Raji (cell line): ENCODE data around the gene FHIT.

Experiments
- POLR2A ChIP-seq: IDR thresholded peaks from 2 replicates; pipeline ENCODE4 v1.6.1; 2011; ENCODE audit warnings: low read depth, low read length, control low read depth; ENCODE audit not compliant: insufficient read depth

Gene FHIT

DNA sequence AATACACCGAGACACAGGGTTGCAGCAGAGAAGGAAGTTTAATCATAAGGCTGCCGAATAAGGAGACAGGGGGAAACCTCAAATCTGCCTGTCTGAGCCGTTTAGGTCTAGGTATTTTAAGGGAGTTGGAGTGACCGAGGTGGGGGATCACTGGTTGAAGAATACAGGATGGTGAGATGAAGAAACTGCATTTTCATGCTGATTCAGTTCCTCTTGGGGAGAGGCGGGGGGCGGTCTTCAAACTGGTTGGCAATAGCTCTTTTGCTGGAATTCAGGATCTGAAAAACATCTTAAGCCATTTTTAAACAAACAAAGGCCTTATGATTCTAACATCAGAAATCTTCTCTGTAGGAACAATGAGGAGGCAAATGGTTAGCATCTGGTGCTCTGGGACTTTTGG, 1502.0 kb downstream of the FHIT start:
- TF ChIP-seq POLR2A: no peak

DNA sequence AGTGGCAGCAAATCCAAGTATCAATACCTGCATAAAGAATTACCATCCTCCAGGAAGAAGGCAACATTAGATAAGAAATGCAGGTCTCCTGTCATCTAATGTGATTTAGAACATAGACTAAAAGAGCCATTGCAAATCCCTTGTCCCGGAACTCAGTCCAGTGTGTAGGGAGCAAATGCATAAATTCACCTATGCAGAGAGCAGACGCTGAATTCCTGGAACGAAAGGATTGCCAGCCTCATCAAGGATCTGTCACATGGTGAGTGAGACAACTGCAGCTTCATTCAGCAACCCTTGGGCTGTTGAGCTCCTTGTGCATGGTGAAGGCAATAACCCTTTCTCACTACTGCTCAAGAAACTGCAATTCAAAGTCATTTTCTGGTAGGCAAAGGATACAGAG, 1504.7 kb downstream of the FHIT start:
- TF ChIP-seq POLR2A: no peak

DNA sequence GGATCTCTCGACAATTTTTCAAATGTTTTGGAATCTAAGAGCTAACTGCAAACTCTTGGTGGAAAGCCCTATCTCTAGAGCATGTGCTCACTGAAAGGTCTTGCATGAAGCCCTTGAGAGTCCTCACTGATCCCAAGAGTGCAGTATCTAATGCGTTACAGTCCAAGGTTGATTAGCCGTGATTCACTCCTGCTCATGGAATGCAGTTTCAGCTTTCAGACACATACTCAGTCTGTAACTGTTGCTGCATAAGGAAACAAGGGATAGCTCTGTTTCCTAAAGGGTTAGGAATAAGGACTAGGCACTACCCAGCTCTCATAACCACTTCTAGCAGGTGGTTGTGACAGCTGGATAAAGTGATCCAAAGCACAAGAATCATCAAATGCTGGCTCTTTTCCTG, 1514.0 kb downstream of the FHIT start:
- no peak for TF ChIP-seq POLR2A

DNA sequence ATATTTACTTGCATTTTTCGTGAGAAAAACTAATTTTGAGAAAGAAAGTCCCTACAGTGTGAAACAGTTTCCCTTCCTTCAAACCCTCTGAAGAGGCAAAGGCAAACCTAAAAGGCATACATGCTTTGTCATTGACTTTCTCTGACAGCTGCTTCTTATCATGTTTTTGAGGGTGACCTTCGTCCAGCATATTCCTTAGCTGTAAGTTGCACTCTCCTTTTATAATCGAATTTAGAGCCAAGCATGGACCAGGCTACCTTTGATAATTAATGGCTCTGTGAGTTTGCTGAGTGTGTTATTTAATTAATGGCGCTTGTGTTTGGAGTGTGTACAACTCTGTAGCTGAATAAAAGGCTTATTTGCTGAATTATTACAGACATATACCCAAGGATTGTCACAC, 1517.2 kb downstream of the FHIT start:
- TF ChIP-seq POLR2A: no peak

DNA sequence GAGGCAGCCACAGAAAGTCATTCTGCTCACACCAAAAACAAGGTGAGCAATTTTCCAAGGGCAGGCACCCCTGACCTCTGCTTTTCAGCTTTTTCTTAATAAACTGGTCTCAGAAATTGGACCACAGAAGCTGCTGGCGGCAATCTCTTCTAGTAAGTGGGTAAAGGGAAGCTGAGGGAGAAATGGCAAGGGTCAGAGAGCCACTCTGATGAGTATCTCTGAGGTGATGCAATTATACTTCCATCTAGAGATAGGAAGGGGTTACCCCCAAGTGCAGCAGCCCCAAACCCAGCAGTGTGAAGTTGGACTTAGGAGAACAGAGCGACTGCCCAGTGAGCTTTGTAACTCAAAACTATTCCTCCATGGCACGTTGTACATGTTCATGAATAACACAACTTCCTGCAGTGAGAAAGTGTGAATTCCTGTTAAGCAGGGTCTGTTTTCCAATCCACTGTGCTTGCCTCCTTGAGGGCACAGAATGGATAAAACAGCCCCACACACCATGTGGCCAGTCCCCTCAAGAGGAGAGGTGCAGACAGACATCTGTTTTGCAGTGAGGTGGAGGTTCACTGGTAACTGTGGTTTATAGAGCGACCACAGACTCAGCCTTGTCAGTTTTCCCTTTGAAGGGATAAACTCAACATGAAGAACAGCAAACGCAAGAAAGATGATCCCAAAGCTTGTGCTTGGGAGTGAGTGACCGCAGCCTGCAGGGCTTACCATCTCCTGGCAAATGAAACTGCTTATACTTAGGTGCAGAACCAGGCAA, 1518.0 kb downstream of the FHIT start:
- no peak for TF ChIP-seq POLR2A

GRCh38 chr3:59731943-59732342, 1519.3 kb downstream of the FHIT start:
- TF ChIP-seq POLR2A: no peak

- TF ChIP-seq POLR2A: no peak
Measured at GRCh38 chr3:59730591-59730990, 1520.7 kb downstream of the FHIT start.

DNA sequence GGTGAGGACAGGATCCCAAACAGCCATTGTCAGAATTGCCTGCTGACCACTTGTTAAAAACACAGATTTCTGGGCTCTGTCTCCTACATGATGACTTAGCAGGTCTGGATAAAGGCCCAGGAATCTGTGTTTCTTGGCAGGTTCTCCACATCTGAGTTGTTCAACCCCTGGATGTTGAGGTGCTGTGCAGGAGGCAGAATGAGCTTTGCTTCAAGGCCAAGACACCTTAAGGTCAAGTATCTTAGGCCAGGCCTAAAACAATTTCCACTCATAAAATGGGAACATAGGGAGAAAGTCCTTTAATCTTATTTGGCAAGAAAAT, 1522.7 kb downstream of the FHIT start:
- TF ChIP-seq POLR2A: no peak

GRCh38 chr3:59727902-59728586, 1523.2 kb downstream of the FHIT start:
- no peak for TF ChIP-seq POLR2A

DNA sequence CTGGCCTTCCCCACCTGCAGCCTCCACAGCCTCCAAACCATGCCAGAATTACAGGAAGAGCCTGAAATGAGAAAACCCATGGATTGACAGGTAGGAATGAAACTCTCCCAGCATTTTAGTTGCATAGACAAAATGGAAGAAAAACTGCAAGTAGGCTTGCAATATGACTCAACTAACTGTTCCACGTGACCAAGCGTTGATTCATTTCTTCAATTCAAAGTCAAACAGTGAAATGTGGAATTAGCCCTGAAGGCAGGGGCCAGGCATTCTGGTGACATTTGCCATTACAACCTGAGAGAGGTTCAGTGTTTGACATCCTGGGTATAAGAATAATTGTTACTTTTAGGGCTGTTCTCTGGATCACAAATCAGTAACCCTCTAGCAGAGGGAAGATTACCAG, 1525.0 kb downstream of the FHIT start:
- TF ChIP-seq POLR2A: no peak

DNA sequence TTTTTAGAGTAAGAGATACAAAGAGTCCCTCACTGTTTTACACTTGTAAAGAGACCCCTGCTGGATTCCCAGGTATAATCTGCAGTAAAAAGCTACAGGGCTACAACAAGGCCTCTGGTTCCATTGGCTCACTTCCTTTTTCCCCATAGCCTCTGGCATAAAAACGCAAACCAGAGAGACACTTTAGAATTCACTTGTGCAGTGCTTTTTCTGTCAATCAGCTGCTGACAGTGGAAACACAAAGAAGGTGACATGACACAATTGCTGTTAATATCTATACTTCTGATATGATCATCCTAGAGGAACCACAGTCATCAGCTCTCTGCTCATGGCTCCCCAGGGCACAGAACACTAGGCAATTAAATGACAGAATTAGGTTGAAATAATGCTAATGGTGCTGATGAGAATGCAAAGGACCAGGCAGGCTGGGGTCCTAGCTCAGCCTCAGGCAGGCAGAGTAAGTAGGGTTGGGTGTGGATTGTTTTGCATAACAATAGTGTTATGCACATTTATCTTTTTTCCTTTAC, 1533.5 kb downstream of the FHIT start:
- TF ChIP-seq POLR2A: no peak

GRCh38 chr3:59714066-59714465, 1537.2 kb downstream of the FHIT start:
- TF ChIP-seq POLR2A: no peak

DNA sequence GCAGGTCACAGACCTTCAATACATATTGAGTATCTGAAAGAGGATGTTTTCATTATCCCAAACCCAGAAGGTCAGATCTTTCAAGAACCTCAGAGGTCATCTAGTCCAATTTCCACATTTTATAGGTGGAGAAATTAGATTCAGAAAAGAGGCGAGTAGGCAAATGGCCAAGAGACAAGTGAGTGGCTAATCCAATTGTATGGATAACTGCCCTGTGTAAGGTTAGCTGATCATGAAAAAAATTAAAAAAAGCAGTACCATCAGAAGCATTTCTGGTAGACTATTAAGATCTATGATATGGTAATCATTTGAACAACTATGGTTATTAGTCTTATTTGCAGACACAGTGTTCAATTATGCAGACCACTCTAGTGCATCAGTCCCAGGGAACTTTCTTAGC, 1540.7 kb downstream of the FHIT start:
- no peak for TF ChIP-seq POLR2A

DNA sequence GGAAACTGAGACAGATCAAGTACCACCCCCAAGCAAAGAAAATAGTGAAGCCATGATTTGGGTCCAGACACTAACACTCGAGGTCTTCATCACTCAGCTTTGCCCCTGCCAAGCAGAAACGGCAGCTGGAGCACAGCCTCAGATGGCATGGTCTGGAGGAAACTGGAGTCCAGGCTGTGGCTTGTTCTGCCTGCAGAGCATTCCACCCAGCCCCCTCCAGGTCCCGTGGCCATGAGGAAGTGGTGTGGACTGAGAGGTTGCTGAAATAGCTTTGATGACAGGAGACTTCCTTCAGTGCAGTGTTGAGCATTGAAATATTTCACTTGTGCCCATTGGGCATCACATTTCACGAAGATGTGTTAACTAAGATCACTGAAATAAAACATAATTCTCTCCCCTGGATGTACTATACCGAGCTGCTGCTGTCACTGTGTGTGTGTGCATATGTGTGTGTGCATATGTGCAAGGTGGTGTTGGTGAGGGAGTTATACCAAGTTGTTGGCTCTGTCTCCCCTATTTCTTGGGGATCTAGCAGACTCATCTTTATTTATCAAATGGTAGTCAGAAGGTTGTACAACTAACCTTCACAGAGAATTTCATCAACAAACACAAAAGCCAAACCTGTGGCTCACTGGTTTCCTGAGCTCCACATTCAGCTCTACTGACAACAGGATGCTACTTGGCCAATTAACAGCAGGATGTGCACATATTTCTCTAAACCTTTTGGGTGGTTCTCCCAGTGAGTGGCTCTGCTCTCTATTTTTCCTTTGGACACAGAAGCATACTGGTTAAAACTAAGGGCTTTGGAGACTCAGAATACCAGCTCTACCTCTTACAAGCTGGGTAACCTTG, 1541.3 kb downstream of the FHIT start:
- TF ChIP-seq POLR2A: no peak

DNA sequence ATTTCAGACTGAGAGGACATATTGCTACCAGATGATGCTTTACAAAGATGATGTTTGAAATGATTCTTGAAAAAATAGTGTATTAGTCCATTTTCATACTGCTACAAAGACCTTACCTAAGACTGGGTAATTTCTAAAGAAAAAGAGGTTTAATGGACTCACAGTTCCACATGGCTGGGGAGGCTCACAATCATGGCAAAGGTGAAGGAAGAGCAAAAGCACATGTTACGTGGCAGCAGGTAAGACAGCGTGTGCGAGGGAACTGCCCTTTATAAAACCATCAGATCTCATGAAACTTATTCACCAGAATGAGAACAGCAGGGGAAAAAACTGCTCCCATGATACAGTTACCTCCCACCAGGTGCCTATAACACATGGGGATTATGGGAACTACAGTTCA, 1543.0 kb downstream of the FHIT start:
- TF ChIP-seq POLR2A: no peak

DNA sequence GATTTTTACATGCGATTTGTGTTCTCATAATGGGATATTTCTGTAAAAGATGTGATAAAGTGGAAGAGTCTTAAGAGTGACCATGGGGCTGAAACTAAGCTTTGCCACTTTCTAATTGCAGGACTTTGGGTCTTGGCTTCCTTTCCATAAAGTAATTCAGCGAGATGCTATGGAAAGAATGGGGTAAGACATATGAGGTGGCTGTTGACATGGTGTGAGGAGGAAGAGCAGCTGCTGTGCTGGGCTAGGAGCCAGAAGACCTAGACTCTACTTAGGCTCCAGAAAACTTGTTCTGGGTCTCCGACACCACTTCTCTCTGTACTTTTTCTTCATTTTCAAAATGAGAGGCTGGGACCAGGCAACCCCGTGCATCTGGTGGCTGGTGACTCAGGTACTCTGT, 1547.0 kb downstream of the FHIT start:
- no peak for TF ChIP-seq POLR2A
